Ovary (tissue), 9 donors: Measurements from ENCODE around the gene INPP5A. TPM values are rescaled to one million over a fixed set of nuclear protein-coding genes. Genes with fewer than 3 reads are reported as not detected.

Source experiments
- DNase-seq, 5 donors: peaks; one replicate each; pipeline ENCODE4 v3.0.0-alpha.2; 2019 to 2020
- H3K27ac ChIP-seq, 2 donors: fragments of 200-600 bp; one replicate each; pipeline versions ENCODE4 v1.5.1 to v1.8.0; 2019 to 2022
- H3K27me3 ChIP-seq: fragments of 200-600 bp; one replicate; pipeline ENCODE4 v1.8.0; 2022
- H3K36me3 ChIP-seq: fragments of 200-600 bp; sonication (generic); one replicate; pipeline ENCODE4 v1.5.1; 2019
- H3K4me1 ChIP-seq: one replicate; pipeline ENCODE4 v1.8.1; 2013; ENCODE audit warnings: mild to moderate bottlenecking, moderate library complexity; ENCODE audit not compliant: insufficient read depth
- H3K4me3 ChIP-seq: fragments of 200-600 bp; sonication (generic); one replicate; pipeline ENCODE4 v1.5.1; 2017
- H3K9me3 ChIP-seq, 2 donors: fragments of 200-600 bp in 1 of 2; sonication (generic) in 1 of 2; one replicate each; pipeline versions ENCODE4 v1.5.1 to v1.8.1; 2013 to 2019; ENCODE audit warnings: mild to moderate bottlenecking in 1 of 2, moderate library complexity in 1 of 2
- EP300 ChIP-seq: sonication (generic); formaldehyde crosslinking; IDR thresholded peaks from one replicate; pipeline ENCODE4 v1.6.1; 2017; ENCODE audit warnings: antibody characterized with exemption
- POLR2A ChIP-seq: fragments of 450-650 bp; IDR thresholded peaks from one replicate; pipeline ENCODE4 v1.6.1; 2017; ENCODE audit warnings: antibody characterized with exemption, mild to moderate bottlenecking, moderate library complexity
- WGBS, 3 donors: extraction: QIAGEN DNeasy Blood & Tissue Kit in 1 of 3; methylation state at CpG; one replicate each; pipeline versions ENCODE4 v1.1.5 to v1.1.7; 2013 to 2017; 5-methylcytosine and 5-hydroxymethylcytosine counted together
- intact Hi-C, 4 donors: fragments of 100-400 bp; cut with DNase I; formaldehyde crosslinking; loops; one replicate each; pipeline versions ENCODE4 v1.11.0 to v1.15.1; 2022 to 2023
- polyA plus RNA-seq, 2 donors: library from polyadenylated mRNA; stranded (reverse); fragments of 200-250 nt in 1 of 2; fragments of 350-450 nt in 1 of 2; fragmentation: Illumina TruSeq in 1 of 2; extraction: RNeasy Lipid Tissue Mini Kit (QIAGEN cat#74804) in 1 of 2; gene quantifications; one replicate each; pipeline ENCODE4 v1.2.3, GENCODE V29; 2013 to 2014
- total RNA-seq, 7 donors: library from RNA; depleted of rRNA in 2 of 7; stranded (reverse); fragments of >200 nt in 2 of 7; fragmentation: NEBNext Ultra II Directional in 3 of 7; extraction: Animal tissue kit (Norgen Biotek cat#: 25700) in 3 of 7; gene quantifications; one replicate each; pipeline versions ENCODE4 v1.1.0 to v1.2.4, GENCODE V29; 2016 to 2023
- TF ChIP-seq, protein P1 (sequence below), 3 donors: fragments of 450-650 bp in 2 of 3; fragments of 200-600 bp in 1 of 3; IDR thresholded peaks; one replicate each; pipeline versions ENCODE4 v1.5.1 to v1.8.0; 2016 to 2022; ENCODE audit warnings: antibody characterized with exemption in 3 of 3, mild to moderate bottlenecking in 1 of 3
- donor health status: DM: no; HTN: no; CAD: no; lungs with moderate emphysema.
- donor health status: DM: no; HTN: no; CAD: no.
- donor health status: Bipolar disorder and iron deficiency.
- donor health status: DM: yes; HTN: yes; CAD: no.
- donor health status: DM: no; HTN: no; CAD: no.
- donor health status: DM: yes; HTN: yes; CAD: no.

The INPP5A gene
- total and polyA plus RNA-seq, 9 donors, result 19.8 to 41.2 (median 35.3) TPM

DNA sequence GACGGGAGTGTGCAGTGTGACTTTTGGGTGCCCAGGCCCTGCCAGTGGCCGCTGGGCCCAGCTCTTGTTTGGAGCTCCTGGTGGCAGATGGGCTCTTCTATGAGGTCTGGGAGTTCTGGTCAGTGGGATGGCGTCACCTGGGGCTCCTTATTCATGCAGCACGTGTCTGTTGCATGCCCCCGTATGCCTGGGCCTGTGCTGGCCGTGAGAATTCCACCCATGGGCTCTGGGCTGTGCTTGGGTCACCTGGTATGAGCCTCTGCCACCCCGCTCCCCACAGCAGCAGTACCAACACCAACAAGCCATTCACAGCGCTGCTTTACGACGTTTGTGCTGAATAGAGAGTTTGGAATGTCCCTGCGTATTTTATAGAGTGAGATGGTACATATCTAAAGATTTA lies 27.1 kb downstream of the INPP5A start:
- no peaks in the 10 kb centered on the region for H3K27me3 ChIP-seq
- H3K27ac ChIP-seq, result no peak overlapping the region
- no peak overlapping the region for H3K4me3 ChIP-seq
- peaks cover 12% of the 10 kb centered on the region for H3K4me1 ChIP-seq
- no peaks in the 10 kb centered on the region for H3K9me3 ChIP-seq
- no peaks in the 10 kb centered on the region for H3K36me3 ChIP-seq
- intact Hi-C loops, result no loop called here
- TF ChIP-seq, protein P1, sequence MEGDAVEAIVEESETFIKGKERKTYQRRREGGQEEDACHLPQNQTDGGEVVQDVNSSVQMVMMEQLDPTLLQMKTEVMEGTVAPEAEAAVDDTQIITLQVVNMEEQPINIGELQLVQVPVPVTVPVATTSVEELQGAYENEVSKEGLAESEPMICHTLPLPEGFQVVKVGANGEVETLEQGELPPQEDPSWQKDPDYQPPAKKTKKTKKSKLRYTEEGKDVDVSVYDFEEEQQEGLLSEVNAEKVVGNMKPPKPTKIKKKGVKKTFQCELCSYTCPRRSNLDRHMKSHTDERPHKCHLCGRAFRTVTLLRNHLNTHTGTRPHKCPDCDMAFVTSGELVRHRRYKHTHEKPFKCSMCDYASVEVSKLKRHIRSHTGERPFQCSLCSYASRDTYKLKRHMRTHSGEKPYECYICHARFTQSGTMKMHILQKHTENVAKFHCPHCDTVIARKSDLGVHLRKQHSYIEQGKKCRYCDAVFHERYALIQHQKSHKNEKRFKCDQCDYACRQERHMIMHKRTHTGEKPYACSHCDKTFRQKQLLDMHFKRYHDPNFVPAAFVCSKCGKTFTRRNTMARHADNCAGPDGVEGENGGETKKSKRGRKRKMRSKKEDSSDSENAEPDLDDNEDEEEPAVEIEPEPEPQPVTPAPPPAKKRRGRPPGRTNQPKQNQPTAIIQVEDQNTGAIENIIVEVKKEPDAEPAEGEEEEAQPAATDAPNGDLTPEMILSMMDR (IDR thresholded peaks at IDR 0.05), result no peak
- TF ChIP-seq EP300, result no peak
- TF ChIP-seq POLR2A, result no peak
- 74 to 83% (median 79%) methylated on average over 11 of the region's 11 CpGs for WGBS, 3 donors
- DNase-seq, result peak in 1 of 5 donors; percentile 14

DNA sequence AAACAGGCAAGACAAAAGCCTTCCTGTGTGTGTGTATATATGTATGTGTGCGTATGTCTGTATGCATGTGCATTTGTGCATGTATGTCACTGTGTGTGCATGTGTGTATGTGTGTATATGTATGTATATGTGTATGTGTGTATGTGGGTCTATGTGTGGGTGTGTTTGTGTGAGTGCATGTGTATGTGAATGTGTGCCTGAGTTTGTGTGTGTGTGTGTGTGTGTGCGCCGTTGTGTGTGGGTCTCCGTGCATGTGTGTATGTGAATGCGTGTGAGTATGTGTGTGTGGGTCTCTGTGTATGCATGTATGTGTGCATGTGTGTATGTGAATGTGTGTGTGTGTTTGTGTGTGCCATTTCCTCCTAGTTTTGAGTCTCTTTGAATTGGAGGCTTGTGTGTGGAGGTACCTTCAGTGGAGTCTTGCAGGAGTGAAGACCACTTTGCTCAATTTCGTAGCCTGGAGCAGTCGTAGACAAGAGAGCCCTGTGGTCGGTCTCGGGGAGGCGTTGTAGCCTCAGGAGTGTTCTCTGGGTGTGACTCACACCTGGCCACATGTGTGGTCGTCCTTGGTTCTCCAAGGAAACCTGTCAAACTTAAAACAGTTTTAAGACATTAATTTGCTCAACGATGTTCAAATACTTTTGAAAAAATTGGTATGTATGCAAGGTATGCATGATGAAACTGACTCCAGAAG lies 28.1 kb downstream of the INPP5A start:
- no peak overlapping the region for H3K4me3 ChIP-seq
- H3K9me3 ChIP-seq, result no peaks in the 10 kb centered on the region
- H3K4me1 ChIP-seq, result peaks cover 9% of the 10 kb centered on the region
- no peaks in the 10 kb centered on the region for H3K36me3 ChIP-seq
- no peak for DNase-seq
- 94 to 97% (median 96%) methylated on average over 12 of the region's 12 CpGs for WGBS, 3 donors
- H3K27me3 ChIP-seq, result no peaks in the 10 kb centered on the region
- TF ChIP-seq EP300 (no peak), POLR2A (no peak)
- TF ChIP-seq, protein P1 (IDR thresholded peaks at IDR 0.05), result no peak
- intact Hi-C loops, result no loop called here
- no peak overlapping the region for H3K27ac ChIP-seq

DNA sequence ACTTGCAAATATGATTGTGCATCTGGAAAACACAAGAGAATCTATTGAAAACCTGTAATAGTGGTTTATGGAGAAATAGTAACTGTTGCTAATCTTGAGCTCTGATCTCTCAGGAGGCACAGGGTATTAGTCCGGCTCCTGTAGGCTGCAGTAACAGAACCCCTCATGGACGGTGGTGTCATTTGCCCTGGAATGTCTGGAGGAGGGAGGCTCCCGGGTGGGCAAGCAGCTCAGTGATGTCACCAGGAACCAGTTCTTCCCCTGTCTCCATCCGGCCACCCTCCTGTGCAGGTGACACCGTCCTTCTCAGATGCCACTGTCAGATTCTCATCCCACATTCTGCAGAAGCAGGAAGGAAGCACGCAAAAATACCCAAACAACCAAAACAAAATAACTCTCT lies 29.3 kb downstream of the INPP5A start:
- Histone ChIP-seq H3K36me3 (no peaks in the 10 kb centered on the region), H3K4me3 (no peak overlapping the region), H3K9me3 (no peaks in the 10 kb centered on the region), H3K27ac (no peak overlapping the region), H3K4me1 (peaks cover 15% of the 10 kb centered on the region), H3K27me3 (no peaks in the 10 kb centered on the region)
- TF ChIP-seq, protein P1 (IDR thresholded peaks at IDR 0.05), result no peak
- TF ChIP-seq EP300 (no peak), POLR2A (no peak)
- intact Hi-C loops, result no loop called here
- WGBS, 3 donors, result 81 to 88% (median 84%) methylated on average over 6 of the region's 6 CpGs
- DNase-seq, result no peak

- no peak for DNase-seq
- TF ChIP-seq, protein P1 (IDR thresholded peaks at IDR 0.05), result no peak
- no peak for TF ChIP-seq POLR2A
- TF ChIP-seq EP300, result no peak
- Histone ChIP-seq H3K27ac (no peak overlapping the region), H3K27me3 (no peaks in the 10 kb centered on the region), H3K36me3 (no peaks in the 10 kb centered on the region), H3K4me3 (no peak overlapping the region), H3K4me1 (peaks cover 18% of the 10 kb centered on the region), H3K9me3 (no peaks in the 10 kb centered on the region)
- WGBS, 3 donors, result 60 to 82% (median 82%) methylated on average over 10 of the region's 10 CpGs
- intact Hi-C loops, result no loop called here
These were observed 32.7 kb downstream of the INPP5A start for GRCh38 chr10:132570265-132570664.
